ENCODE results near the gene ABO.

- no peak for TF ChIP-seq GATA3 (IDR thresholded peaks at IDR 0.05; ENCODE audit: low read depth, low read length)
- no peak for TF ChIP-seq GATA2 (IDR thresholded peaks at IDR 0.05; ENCODE audit: low read depth, low read length)
These were observed 18.3 kb downstream of the ABO start for GRCh38 chr9:133256686-133257091.

All from SH-SY5Y (cell line).